Right cardiac atrium (tissue), 5 donors: ENCODE measurements around the gene ANKRD44. TPM values are rescaled to one million over a fixed set of nuclear protein-coding genes. Genes with fewer than 3 reads are reported as not detected.
"Not testable (repeated sequence)": the region's sequence is repeated elsewhere in the genome, so short reads cannot be mapped to it uniquely, and the experiment has no call there.

Source experiments
- ATAC-seq, 2 donors: fragments of 200-7000 bp; cut with Tn5 transposase; one replicate each; pipeline versions ENCODE4 v1.8.0 to v1.9.1; 2020; ENCODE audit warnings: moderate library complexity in 2 of 2, mild to moderate bottlenecking in 1 of 2
- DNase-seq, 3 donors: peaks; one replicate each; pipeline ENCODE4 v3.0.0-alpha.2; 2020
- H3K27ac ChIP-seq: one replicate; pipeline ENCODE4 v1.5.1; 2013; ENCODE audit warnings: mild to moderate bottlenecking, low read length, control low read depth, moderate library complexity
- H3K27me3 ChIP-seq: one replicate; pipeline ENCODE4 v1.6.1; 2013; ENCODE audit not compliant: control insufficient read depth, insufficient read depth
- H3K4me1 ChIP-seq: one replicate; pipeline ENCODE4 v1.6.1; 2013; ENCODE audit warnings: low read length; ENCODE audit not compliant: control insufficient read depth, insufficient read depth
- H3K4me3 ChIP-seq: one replicate; pipeline ENCODE4 v1.5.1; 2013; ENCODE audit warnings: low read length, control low read depth
- H3K9me3 ChIP-seq: one replicate; pipeline ENCODE4 v1.6.1; 2013; ENCODE audit warnings: low read length; ENCODE audit not compliant: control insufficient read depth
- WGBS: extraction: QIAGEN DNeasy Blood & Tissue Kit; methylation state at CpG from one replicate; pipeline ENCODE4 v1.1.7; 2013; 5-methylcytosine and 5-hydroxymethylcytosine counted together
- intact Hi-C, 4 donors: fragments of 100-400 bp; cut with DNase I; formaldehyde crosslinking; loops; one replicate each; pipeline versions ENCODE4 v1.11.0 to v1.14.0; 2022 to 2023
- polyA plus RNA-seq: library from polyadenylated mRNA; stranded (reverse); fragments of 200-250 nt; gene quantifications from one replicate; pipeline ENCODE4 v1.2.3, GENCODE V29; 2013
- total RNA-seq, 4 donors: library from RNA; stranded (reverse); fragmentation: NEBNext Ultra II Directional; extraction: Animal tissue kit (Norgen Biotek cat#: 25700); gene quantifications; one replicate each; pipeline ENCODE4 v1.2.1, GENCODE V29; 2021
- donor health status: healthy with polysubstance abuse.
- donor health status: DM: no; HTN: yes; CAD: no.
- donor health status: DM: no; HTN: no; CAD: no.
- donor health status: DM: no; HTN: yes; CAD: no; lungs with severe emphysema.
- donor health status: DM: yes; HTN: yes; CAD: no.

The ANKRD44 gene
- total and polyA plus RNA-seq, 5 donors: 4.8 to 18.8 (median 14.3) TPM

DNA sequence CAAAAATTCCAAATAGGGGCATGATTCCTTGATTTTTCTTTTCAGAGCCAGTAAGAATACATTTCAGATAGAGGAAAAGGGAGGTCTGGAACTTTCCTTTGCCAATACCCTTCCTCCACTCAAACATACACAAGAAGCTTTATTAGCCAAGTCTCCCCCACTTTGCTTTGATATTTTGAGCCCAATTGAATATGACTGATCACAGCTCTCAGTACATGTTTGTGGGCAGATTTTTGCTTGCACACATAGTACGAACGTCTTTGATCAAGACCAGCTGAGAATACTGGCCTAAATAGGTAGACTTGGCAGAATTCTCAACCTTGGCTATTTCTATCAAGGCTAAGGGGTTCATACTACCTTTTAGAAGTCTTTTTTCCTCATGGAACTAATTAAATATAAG lies 235.3 kb downstream of the ANKRD44 start:
- Histone ChIP-seq H3K27ac (no peak overlapping the region), H3K9me3 (no peaks in the 10 kb centered on the region), H3K4me3 (no peak overlapping the region), H3K27me3 (no peaks in the 10 kb centered on the region), H3K4me1 (peaks cover 5% of the 10 kb centered on the region)
- no peak for DNase-seq
- intact Hi-C loops: no loop called here
- 65% methylated on average over 2 of the region's 2 CpGs for WGBS
- ATAC-seq: no peak

GRCh38 chr2:197073701-197074433 lies 236.7 kb downstream of the ANKRD44 start:
- peaks cover 3% of the 10 kb centered on the region for H3K4me1 ChIP-seq
- WGBS: 39% methylated on average over 1 of the region's 1 CpG
- no peaks in the 10 kb centered on the region for H3K27me3 ChIP-seq
- no peaks in the 10 kb centered on the region for H3K9me3 ChIP-seq
- no peak overlapping the region for H3K4me3 ChIP-seq
- ATAC-seq: peak; percentile 80 to 89
- H3K27ac ChIP-seq: peak overlapping the region; percentile 34
- DNase-seq: peak; percentile 81 to 96 (median 92)
- intact Hi-C loops: no loop called here

DNA sequence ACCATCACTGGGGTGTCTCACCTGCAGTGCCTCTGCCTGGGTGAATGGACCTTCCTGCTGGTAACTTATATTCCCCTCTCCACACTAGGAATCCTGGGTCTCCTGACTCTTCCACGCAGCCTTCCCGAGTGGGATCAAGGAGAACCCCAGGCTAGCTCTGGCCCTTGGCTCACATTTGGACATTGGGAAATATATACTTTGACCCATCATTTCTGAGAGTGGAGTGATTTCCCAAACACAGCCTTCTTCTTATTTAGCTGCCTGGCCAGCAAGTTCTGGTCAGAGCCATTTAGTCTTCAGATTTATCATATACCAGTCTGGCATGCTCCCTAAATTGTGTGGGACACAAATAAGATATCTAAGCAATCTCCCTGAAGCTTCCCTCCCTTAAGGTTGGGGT lies 237.3 kb downstream of the ANKRD44 start:
- peak in 1 of 2 donors; percentile 27 for ATAC-seq
- Histone ChIP-seq H3K4me3 (no peak overlapping the region), H3K9me3 (no peaks in the 10 kb centered on the region), H3K27me3 (no peaks in the 10 kb centered on the region), H3K4me1 (peaks cover 3% of the 10 kb centered on the region), H3K27ac (peak overlapping the region; percentile 34)
- WGBS: 67% methylated on average over 2 of the region's 2 CpGs
- DNase-seq: peak in 1 of 3 donors; percentile 37
- intact Hi-C loops: no loop called here

- H3K4me3 ChIP-seq: no peak overlapping the region
- no peak overlapping the region for H3K27ac ChIP-seq
- peaks cover 3% of the 10 kb centered on the region for H3K4me1 ChIP-seq
- no peaks in the 10 kb centered on the region for H3K27me3 ChIP-seq
- 93% methylated on average over 3 of the region's 3 CpGs for WGBS
- intact Hi-C loops: no loop called here
- DNase-seq (no peak), ATAC-seq (no peak)
- no peaks in the 10 kb centered on the region for H3K9me3 ChIP-seq
Observed at GRCh38 chr2:197072533-197072932, 238.0 kb downstream of the ANKRD44 start.

GRCh38 chr2:197071790-197072436 lies 238.7 kb downstream of the ANKRD44 start:
- peak in 1 of 2 donors; percentile 78 for ATAC-seq
- Histone ChIP-seq H3K4me1 (peaks cover 3% of the 10 kb centered on the region), H3K27me3 (no peaks in the 10 kb centered on the region), H3K27ac (peak overlapping the region; percentile 6), H3K9me3 (no peaks in the 10 kb centered on the region), H3K4me3 (no peak overlapping the region)
- DNase-seq: peak in 2 of 3 donors; percentile 16 to 46
- intact Hi-C loops: no loop called here
- 58% methylated on average over 1 of the region's 1 CpG for WGBS

GRCh38 chr2:197071213-197071612 lies 239.4 kb downstream of the ANKRD44 start:
- intact Hi-C loops: no loop called here
- 92% methylated on average over 1 of the region's 1 CpG for WGBS
- DNase-seq (no peak), ATAC-seq (no peak)
- no peak overlapping the region for H3K27ac ChIP-seq
- H3K27me3 ChIP-seq: no peaks in the 10 kb centered on the region
- no peaks in the 10 kb centered on the region for H3K9me3 ChIP-seq
- H3K4me3 ChIP-seq: no peak overlapping the region
- peaks cover 3% of the 10 kb centered on the region for H3K4me1 ChIP-seq

DNA sequence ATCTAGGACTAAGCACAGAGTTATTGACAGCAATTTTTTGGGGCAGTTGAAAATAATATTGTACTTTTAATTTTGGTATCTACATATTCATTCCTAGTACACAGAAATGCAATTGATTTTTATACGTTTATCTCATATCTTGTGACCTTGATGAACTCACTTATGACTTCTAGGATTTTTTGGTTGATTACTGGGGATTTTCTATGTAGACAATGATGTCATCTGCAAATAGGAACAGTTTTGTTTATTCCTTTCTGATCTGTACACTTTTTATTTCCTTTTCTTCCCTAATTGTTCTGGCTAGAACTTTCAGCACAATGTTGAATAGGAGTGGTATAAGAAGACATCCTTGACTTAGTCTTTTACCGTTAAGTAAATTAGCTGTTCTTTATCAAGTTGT lies 240.6 kb downstream of the ANKRD44 start:
- 67% methylated on average over 2 of the region's 2 CpGs for WGBS
- intact Hi-C loops: no loop called here
- ATAC-seq: no peak

GRCh38 chr2:197062574-197062973 lies 248.0 kb downstream of the ANKRD44 start:
- DNase-seq, H3K9me3 ChIP-seq, H3K4me1 ChIP-seq, H3K27me3 ChIP-seq, H3K4me3 ChIP-seq, intact Hi-C loops, H3K27ac ChIP-seq, ATAC-seq: not testable (repeated sequence)
- WGBS: 93% methylated on average over 3 of the region's 3 CpGs

More for the DNA sequence above, 240.6 kb downstream of the ANKRD44 start:
- no peak for DNase-seq
- peaks cover 3% of the 10 kb centered on the region for H3K4me1 ChIP-seq
- no peak overlapping the region for H3K27ac ChIP-seq
- no peaks in the 10 kb centered on the region for H3K27me3 ChIP-seq
- no peaks in the 10 kb centered on the region for H3K9me3 ChIP-seq
- H3K4me3 ChIP-seq: no peak overlapping the region

DNA sequence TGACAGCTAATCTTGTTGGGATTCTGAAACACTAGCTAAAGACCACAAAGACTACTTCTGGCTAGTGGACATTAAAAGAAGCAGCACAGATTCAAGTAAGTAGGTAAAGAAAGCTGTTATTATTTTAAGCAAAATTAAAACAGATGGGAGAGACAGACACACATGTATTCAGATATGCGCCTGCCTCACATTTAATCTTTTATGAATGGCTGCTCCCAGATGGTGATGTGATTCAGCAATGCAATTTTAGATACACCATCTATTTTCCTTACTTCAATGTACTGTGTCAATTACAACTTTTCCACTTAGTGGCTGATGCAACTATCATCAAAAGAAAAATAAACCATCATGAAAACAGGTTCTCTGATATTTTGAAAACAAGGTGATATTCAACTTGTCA lies 251.1 kb downstream of the ANKRD44 start:
- Histone ChIP-seq H3K9me3 (no peaks in the 10 kb centered on the region), H3K27ac (no peak overlapping the region), H3K4me1 (no peaks in the 10 kb centered on the region), H3K27me3 (no peaks in the 10 kb centered on the region), H3K4me3 (no peak overlapping the region)
- intact Hi-C loops: no loop called here
- WGBS: 98% methylated on average over 1 of the region's 1 CpG
- ATAC-seq: no peak
- no peak for DNase-seq

GRCh38 chr2:197058777-197059300 lies 251.7 kb downstream of the ANKRD44 start:
- Histone ChIP-seq H3K27me3 (no peaks in the 10 kb centered on the region), H3K27ac (no peak overlapping the region), H3K4me3 (no peak overlapping the region), H3K4me1 (no peaks in the 10 kb centered on the region), H3K9me3 (no peaks in the 10 kb centered on the region)
- no peak for ATAC-seq
- WGBS: 90% methylated on average over 1 of the region's 1 CpG
- intact Hi-C loops: no loop called here
- no peak for DNase-seq

DNA sequence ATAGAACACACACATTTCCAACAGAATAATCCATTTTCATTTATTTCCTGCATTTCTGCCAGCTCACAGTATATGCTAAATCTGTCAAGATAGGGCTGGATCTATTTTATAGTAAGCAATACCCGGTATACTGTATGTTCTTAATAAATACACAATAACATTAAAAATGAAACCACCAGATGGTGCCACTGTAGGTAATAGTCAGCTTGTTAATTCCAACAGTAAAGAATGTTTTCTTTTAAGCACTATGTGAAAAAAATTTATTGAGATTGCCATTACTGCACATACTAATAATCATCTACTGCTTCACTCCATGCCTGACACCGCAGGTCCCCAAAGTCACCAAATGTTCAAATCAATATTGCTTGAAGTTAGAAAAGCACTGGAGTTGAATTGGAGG lies 252.6 kb downstream of the ANKRD44 start:
- Histone ChIP-seq H3K4me3 (no peak overlapping the region), H3K4me1 (no peaks in the 10 kb centered on the region), H3K27ac (no peak overlapping the region), H3K9me3 (no peaks in the 10 kb centered on the region), H3K27me3 (no peaks in the 10 kb centered on the region)
- 86% methylated on average over 2 of the region's 2 CpGs for WGBS
- intact Hi-C loops: no loop called here
- ATAC-seq: no peak
- no peak for DNase-seq
